T-helper 1 cell (primary cell): ENCODE results near the gene SLC22A17.

Experiments
- DNase-seq, 5 donors: peaks; one replicate each; pipeline ENCODE4 v3.0.0-alpha.2; 2012 to 2020

The SLC22A17 gene

GRCh38 chr14:23306412-23307145 lies 46.1 kb downstream of the SLC22A17 start, which contains the start of gene BCL2L2:
Gene BCL2L2, plus strand, starts transcription at chr14:23306833. Its CDS starts 935 bp downstream, at chr14:23307768.
- DNase-seq = peak in 1 of 5 donors; percentile 28

DNA sequence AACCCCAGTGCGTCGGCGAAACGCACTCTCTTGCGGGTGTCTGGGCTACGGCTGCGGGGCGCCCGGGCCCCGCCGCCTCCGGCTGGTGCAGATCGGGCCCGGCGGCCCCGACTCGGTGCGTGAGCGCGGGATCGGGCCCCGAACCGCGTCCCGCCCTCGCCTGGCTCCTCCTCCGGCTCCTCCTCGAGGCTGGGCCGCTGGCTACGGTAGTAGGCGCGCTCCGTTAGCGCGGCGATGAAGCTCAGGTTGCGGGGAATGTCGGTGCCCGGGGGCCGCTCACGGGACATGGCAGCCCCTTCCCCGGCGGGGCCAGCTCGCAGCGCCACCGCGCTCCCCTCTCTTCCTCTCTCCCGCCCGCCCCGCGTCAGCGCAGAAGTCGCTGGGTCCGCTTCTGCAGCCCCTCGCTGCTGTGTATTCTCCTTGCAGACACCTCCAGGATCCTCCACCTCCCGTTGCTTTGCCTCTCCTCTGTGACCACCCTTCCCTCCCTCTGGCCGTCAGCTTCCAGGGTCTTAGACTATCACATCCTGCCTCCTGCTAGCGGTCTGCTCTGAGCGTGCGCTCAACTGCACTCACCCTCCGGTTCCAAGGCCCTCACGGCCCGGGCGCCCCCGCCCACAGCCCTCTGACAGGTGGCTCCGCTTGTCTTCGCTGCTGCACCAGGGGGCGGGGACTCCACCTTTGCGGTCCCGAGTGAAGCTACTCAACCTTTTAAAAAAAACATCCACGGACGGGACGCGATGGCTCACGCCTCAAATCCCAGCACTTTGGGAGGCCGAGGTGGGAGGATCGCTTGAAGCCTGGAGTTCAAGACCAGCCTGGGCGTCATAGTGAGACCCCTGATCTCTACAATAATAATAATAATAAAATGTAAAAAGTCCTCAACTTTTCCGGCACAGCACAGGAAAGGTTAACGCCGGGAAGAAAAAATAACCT lies 50.1 kb downstream of the SLC22A17 start, which contains the start of gene PPP1R3E:
TSS of gene PPP1R3E (minus strand) at position 570 of the 936 bp plus-strand sequence. CDS start at position 287, 283 bp downstream.
- DNase-seq = peak; percentile 78 to 87 (median 84)

DNA sequence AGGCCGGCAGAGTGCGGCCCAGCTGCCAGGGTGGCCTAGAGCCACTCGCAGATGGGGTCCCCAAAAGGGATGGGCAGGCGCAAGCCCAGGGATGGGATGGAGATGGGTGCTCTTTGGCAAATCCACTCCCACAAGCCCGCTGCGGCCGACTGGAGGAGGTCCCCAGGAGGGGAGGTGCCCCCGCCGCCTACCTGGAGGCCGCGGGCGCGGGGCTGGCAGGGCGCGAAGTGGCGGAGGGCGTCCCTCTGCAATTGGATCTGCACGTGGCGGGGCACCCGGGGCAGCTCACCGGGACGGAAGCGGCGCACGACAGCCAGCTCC lies 50.8 kb downstream of the SLC22A17 start:
- DNase-seq = no peak

DNA sequence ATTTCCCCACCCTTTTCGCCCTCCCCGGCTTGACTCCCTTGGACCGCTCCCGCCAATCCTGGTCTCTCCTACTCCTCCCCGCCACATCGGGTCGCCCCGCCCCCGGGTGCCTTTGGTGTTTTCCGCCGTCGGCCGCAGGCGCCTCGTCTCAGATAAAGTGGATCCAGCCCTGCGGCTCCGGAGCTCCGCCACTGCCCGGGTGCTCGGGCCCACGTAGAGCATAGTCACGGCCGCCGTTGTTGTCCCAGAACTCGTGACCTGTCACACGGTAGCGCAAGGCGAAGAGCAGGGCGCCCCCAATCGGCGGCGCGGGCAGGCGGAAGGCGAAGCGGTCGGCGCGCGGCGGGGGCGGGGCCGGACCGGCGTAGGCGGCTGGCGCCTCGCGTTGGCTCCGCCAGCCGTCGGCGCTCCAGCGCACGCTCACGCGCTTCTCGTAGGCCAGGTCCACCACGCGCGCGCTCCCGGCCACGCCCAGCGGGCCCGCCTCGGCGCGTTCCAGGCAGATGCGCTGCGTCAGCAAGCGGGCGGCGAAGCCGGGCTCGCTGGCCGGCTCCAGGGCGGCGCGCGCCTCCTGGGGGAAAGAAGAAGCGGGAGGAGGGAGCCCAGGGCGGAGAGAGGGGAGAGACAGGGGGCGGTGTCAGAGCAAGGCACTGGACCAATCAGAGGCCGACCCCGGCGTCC lies 51.3 kb downstream of the SLC22A17 start:
- DNase-seq = peak; percentile 92 to 99 (median 95)

DNA sequence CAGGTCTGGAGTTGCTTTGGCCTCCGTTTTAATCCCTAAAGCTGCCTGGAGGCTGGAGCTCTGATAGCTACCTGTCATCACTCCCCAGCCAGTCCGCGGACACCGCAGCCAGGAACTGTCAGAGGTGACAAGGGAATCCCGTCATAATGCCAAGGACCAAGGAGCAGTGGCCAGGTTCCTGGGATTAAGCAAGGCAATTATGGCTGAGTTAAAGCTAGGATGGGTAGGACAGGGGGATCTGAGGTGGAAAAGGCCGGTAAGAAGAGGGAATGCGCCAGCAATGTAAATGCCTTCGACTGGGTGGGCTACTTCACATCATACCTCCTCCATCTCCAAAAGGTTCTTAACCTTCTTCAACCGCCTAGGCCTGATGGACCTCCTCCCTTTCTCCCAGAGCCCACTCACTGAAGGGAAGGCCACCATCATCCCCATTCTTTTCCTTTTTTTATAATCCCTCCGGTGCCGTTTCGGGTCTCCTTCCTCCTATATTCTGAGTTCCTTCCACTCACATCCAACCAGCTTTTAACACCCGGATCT lies 51.9 kb downstream of the SLC22A17 start:
- DNase-seq = peak in 1 of 5 donors; percentile 16

DNA sequence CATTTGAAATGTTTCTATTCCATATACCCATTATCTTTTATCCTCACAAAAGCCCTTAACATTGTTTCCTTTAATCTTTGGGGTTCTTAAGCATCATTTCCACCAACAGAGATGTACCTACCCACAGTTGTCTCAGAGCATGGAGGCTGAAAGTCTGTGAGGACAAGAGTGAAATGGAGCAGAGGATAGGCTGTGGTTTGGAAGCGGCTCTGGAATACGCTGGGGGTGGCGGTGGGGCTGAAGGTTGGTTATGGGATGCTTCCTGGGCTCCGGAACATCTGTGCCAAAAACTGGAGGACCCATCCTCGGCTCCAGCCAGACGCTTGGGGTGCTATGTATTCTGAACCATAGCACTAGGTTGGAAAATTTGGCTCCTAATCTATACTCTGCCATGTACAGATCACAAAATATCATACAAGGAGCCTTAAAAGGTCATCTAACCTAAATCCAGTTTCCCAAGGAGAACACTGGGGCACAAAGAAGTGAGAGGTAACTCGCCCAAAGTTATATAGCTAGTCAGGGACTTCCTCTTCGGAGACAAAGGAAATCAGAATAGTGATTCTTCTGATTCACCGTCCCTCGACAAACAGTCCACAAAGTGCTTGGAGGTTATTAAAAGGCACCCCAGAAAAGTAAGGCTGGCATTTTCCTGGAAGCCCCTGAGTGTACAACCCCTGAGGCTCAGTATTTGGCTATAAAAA lies 52.6 kb downstream of the SLC22A17 start:
- no peak for DNase-seq

DNA sequence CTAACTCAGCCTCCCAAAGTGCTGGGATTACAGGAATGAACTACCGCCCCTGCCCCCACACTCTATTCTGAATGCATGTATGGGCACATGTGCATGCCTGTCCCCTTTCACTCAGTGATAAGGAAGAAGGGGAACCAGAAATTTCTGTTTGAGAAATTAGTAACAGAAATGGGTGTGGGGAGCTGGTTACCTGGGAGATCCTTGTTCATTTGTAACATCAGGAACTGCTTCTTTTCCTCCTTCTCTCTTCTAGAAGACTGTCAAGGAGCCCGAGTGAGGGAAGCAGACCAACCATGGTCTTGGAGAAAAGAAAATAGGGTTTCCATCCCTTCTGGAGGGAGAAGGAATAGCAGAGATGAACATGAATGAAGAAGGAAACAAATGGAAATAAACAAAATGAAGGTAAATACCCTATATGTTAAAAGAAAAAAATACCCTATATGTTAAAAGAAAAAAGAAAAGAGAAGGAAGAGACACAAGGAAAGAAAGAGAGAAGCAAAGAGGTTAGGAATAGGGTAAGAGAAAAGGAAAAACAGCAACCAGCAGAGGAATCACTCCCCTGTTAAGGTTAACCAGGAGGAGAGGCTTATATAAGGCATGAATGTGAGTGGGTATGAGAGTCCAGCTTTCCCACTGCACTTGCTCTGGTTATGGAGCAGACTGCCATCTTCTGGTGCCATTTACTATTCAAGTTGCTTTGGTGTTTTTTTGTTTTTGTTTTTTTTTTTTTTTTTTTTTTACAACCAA lies 53.3 kb downstream of the SLC22A17 start:
- DNase-seq = peak in 1 of 5 donors; percentile 52

DNA sequence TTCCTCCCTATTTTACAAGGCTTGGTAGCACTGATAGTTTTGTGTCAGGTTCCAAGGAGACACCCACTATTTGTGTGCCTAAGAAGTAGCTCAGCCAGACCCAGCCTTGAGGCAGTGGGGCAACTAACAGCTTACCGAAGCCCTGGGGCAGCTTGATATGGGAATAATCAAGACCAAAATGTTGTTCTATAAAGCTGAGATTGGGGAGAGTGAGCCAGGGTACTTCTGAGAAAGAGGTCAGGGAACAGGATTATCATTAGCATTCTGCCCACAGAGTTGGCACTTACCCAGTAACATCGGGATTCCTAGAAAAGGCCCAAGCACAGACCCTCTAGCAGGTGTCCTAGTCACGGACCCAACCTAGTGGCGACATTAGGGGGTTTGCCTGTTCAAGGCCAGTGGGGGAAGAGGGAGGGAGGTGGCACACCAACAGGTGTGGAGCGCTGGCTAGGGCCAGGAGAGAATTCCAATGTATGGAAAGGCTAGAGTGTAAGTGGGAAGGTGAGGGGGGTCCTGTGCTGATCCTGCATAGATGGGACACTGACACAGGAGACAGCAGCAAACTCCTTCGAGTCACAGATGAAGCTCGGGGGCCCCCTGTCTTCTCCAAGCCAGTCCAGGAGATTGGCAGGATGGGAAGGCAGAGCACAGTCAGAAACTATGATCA lies 54.9 kb downstream of the SLC22A17 start:
- no peak for DNase-seq

DNA sequence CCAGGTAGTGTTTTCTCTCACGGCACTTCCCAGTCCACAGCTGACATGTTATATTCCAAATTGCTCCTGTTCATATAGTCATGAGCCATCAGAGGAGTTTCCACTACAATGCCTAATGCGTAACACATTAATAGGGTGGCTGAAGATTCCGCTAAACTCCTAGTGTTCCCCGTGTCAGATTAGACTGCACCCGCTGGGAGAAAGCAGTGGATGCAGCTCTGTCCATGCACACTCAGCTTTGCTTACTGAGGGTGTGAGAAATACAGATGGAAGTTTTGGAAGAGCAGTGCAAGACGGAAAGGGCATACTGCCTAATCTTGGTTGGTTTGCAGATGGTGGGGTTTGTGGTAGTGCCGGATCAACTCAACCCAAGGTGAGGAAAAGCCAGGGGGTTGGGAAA lies 55.6 kb downstream of the SLC22A17 start:
- DNase-seq = no peak
